ENCODE data around the gene EFCAB11.

GRCh38 chr14:89813617-89814031 is 140.9 kb downstream of the EFCAB11 start:
- TF ChIP-seq CTCF (IDR thresholded peaks at IDR 0.05) (no peak), POLR2A (IDR thresholded peaks at IDR 0.05) (no peak)

Data from breast epithelium (tissue), 3 donors.